ENCODE results near the gene INAFM1. TPM values are rescaled to one million over a fixed set of nuclear protein-coding genes. Genes with fewer than 3 reads are reported as not detected.
A peak's percentile ranks its signal among the peaks of the same experiment; 100 is the strongest.

The INAFM1 gene
- total and polyA plus RNA-seq, 9 of the 15 experiments (the other 6 are each of a cell fraction or from before 2014, with no cell fraction given), result 0.71 to 30.9 (median 3.1) TPM

GRCh38 chr19:47227352-47228167 is 47.1 kb upstream of the INAFM1 start (continued):
- TF ChIP-seq NKRF (IDR thresholded peaks at IDR 0.05; ENCODE audit: borderline replicate concordance) (peak; percentile 80; the same call in 1 of the 2 replicates), CGGBP1 (CRISPR knock-in tag; IDR thresholded peaks at IDR 0.05) (no peak), ZNF778 (CRISPR knock-in tag; IDR thresholded peaks at IDR 0.05) (no peak), ILF3 (IDR thresholded peaks at IDR 0.05; ENCODE audit: borderline replicate concordance) (no peak; the same call in 1 of the 2 replicates), PHB (CRISPR knock-in tag; IDR thresholded peaks at IDR 0.05) (0 out of 2 replicates have a peak, but pooled peaks have one; percentile 50), NR2C2 (CRISPR knock-in tag; IDR thresholded peaks at IDR 0.05) (no peak), NR2C2 (tag; IDR thresholded peaks at IDR 0.05) (peak; percentile 95), HBP1 (CRISPR knock-in tag; IDR thresholded peaks at IDR 0.05) (peak; percentile 14), ZNF143 (CRISPR knock-in tag; IDR thresholded peaks at IDR 0.05) (0 out of 2 replicates have a peak, but pooled peaks have one; percentile 5), NCOA1 (IDR thresholded peaks at IDR 0.05; ENCODE audit: low read depth) (peak; percentile 67; the same call in 1 of the 2 replicates), SMARCB1 (IDR thresholded peaks at IDR 0.05; ENCODE audit: insufficient read length, low read depth) (no peak), ZNF830 (CRISPR knock-in tag; IDR thresholded peaks at IDR 0.05) (peak; percentile 57; the same call in 1 of the 2 replicates), ETV1 (tag; conservative IDR thresholded peaks at IDR 0.05; ENCODE audit: low read depth) (peak; percentile 87), ZNF280B (CRISPR knock-in tag; IDR thresholded peaks at IDR 0.05) (no peak), SIN3B (IDR thresholded peaks at IDR 0.05; ENCODE audit: low read depth) (no peak), MTA1 (IDR thresholded peaks at IDR 0.05; ENCODE audit: borderline replicate concordance) (peak; percentile 9; the same call in 1 of the 2 replicates), TCF3 (CRISPR knock-in tag; IDR thresholded peaks at IDR 0.05) (no peak), NFIX (CRISPR knock-in tag; IDR thresholded peaks at IDR 0.05; ENCODE audit: low read depth) (no peak), U2AF2 (optimal IDR thresholded peaks at IDR 0.05; ENCODE audit: low read depth, low read length) (no peak), CBX2 (IDR thresholded peaks at IDR 0.05; ENCODE audit: insufficient read depth, low read length, poor library complexity, severe bottlenecking) (no peak), KDM2B (CRISPR knock-in tag; IDR thresholded peaks at IDR 0.05) (no peak), BRCA1 (IDR thresholded peaks at IDR 0.05) (no peak), BRCA1 (CRISPR knock-in tag; IDR thresholded peaks at IDR 0.05) (no peak), C11orf30 (IDR thresholded peaks at IDR 0.05; ENCODE audit: low read depth) (no peak)

Measured in K562 (cell line).